Measurements from ENCODE around the gene ACOX3.

ACOX3 gene

GRCh38 chr4:8328866-8329559 is 111.5 kb downstream of the ACOX3 start:
- DNase-seq (ENCODE audit: insufficient read length, low spot score): no peak
- no peak for FAIRE-seq
- TF ChIP-seq CTCF (IDR thresholded peaks at IDR 0.05; ENCODE audit: insufficient read depth, missing control alignments): no peak

- FAIRE-seq (no peak), DNase-seq (ENCODE audit: insufficient read length, low spot score) (no peak)
- no peak for TF ChIP-seq CTCF (IDR thresholded peaks at IDR 0.05; ENCODE audit: insufficient read depth, missing control alignments)
These were observed 112.1 kb downstream of the ACOX3 start for GRCh38 chr4:8328456-8328855.

- DNase-seq (ENCODE audit: insufficient read length, low spot score) (no peak), FAIRE-seq (no peak)
- no peak for TF ChIP-seq CTCF (IDR thresholded peaks at IDR 0.05; ENCODE audit: insufficient read depth, missing control alignments)
These were observed 114.3 kb downstream of the ACOX3 start for GRCh38 chr4:8326206-8326605.

GRCh38 chr4:8325291-8325973 is 115.1 kb downstream of the ACOX3 start:
- DNase-seq (ENCODE audit: insufficient read length, low spot score): no peak
- FAIRE-seq: no peak
- no peak for TF ChIP-seq CTCF (IDR thresholded peaks at IDR 0.05; ENCODE audit: insufficient read depth, missing control alignments)

- FAIRE-seq: no peak
- no peak for DNase-seq (ENCODE audit: insufficient read length, low spot score)
- no peak for TF ChIP-seq CTCF (IDR thresholded peaks at IDR 0.05; ENCODE audit: insufficient read depth, missing control alignments)
These were observed 115.8 kb downstream of the ACOX3 start for GRCh38 chr4:8324640-8325239.

- no peak for FAIRE-seq
- no peak for DNase-seq (ENCODE audit: insufficient read length, low spot score)
- TF ChIP-seq CTCF (IDR thresholded peaks at IDR 0.05; ENCODE audit: insufficient read depth, missing control alignments): no peak
These were observed 116.5 kb downstream of the ACOX3 start for GRCh38 chr4:8323947-8324555.

All from D721Med (cell line).